HG03175 (cell line): ENCODE data around the gene GLYATL3.

ENCODE experiments used
- ATAC-seq: cut with Tn5 transposase; IDR thresholded peaks from one replicate; pipeline ENCODE4 v1.9.1; 2021; ENCODE audit warnings: mild to moderate bottlenecking, moderate library complexity; ENCODE audit not compliant: unreplicated experiment

The GLYATL3 gene

GRCh38 chr6:49513153-49513989 is 13.6 kb downstream of the GLYATL3 start:
- no peak for ATAC-seq

- no peak for ATAC-seq
These were observed 15.1 kb downstream of the GLYATL3 start for GRCh38 chr6:49514571-49515484.

- no peak for ATAC-seq
These were observed 15.9 kb downstream of the GLYATL3 start for GRCh38 chr6:49515485-49516146.

GRCh38 chr6:49516147-49516505 is 16.4 kb downstream of the GLYATL3 start:
- no peak for ATAC-seq

- no peak for ATAC-seq
These were observed 18.2 kb downstream of the GLYATL3 start for GRCh38 chr6:49517919-49518318.

- ATAC-seq, result peak; percentile 85
These were observed 19.9 kb downstream of the GLYATL3 start for GRCh38 chr6:49519660-49520059.

GRCh38 chr6:49522710-49523593 is 23.2 kb downstream of the GLYATL3 start:
- no peak for ATAC-seq

GRCh38 chr6:49523901-49524300 is 24.2 kb downstream of the GLYATL3 start:
- ATAC-seq, result no peak

- ATAC-seq, result no peak
These were observed 24.8 kb downstream of the GLYATL3 start for GRCh38 chr6:49524541-49524940.

GRCh38 chr6:49526598-49526997 is 26.9 kb downstream of the GLYATL3 start:
- no peak for ATAC-seq

GRCh38 chr6:49527320-49527719 is 27.6 kb downstream of the GLYATL3 start:
- ATAC-seq, result no peak

- no peak for ATAC-seq
These were observed 28.8 kb downstream of the GLYATL3 start for GRCh38 chr6:49528571-49528970.

GRCh38 chr6:49530141-49530776 is 30.5 kb downstream of the GLYATL3 start:
- ATAC-seq, result no peak

- peak; percentile 97 for ATAC-seq
These were observed 32.2 kb downstream of the GLYATL3 start for GRCh38 chr6:49531774-49532569.

GRCh38 chr6:49535795-49536194 is 36.1 kb downstream of the GLYATL3 start:
- ATAC-seq, result no peak

GRCh38 chr6:49539102-49539501 is 39.4 kb downstream of the GLYATL3 start:
- no peak for ATAC-seq

GRCh38 chr6:49540614-49541013 is 40.9 kb downstream of the GLYATL3 start:
- no peak for ATAC-seq

GRCh38 chr6:49541210-49541724 is 41.5 kb downstream of the GLYATL3 start:
- no peak for ATAC-seq

- ATAC-seq, result no peak
These were observed 42.2 kb downstream of the GLYATL3 start for GRCh38 chr6:49541936-49542335.
